Fibroblast of lung (primary cell): ENCODE data around the gene PAFAH1B2.

Experiments used
- CTCF ChIP-seq, 2 donors: IDR thresholded peaks in 1 of 2; conservative IDR thresholded peaks in 1 of 2; 1 replicate in 1 of 2; 2 replicates in 1 of 2; pipeline ENCODE4 v1.5.1; 2011 to 2012; ENCODE audit warnings: low read length in 2 of 2, control low read depth in 1 of 2, inconsistent platforms in 1 of 2, low read depth in 1 of 2, mild to moderate bottlenecking in 1 of 2
- EZH2 ChIP-seq: IDR thresholded peaks from 2 replicates; pipeline ENCODE4 v1.5.1; 2012; ENCODE audit warnings: low read length, control low read depth, mild to moderate bottlenecking; ENCODE audit errors: missing control alignments

GRCh38 chr11:117197516-117198456, 53.7 kb downstream of the PAFAH1B2 start:
- TF ChIP-seq CTCF (conservative IDR thresholded peaks at IDR 0.05 in 1 of 2, IDR thresholded peaks at IDR 0.05 in 1 of 2; ENCODE audit: low read depth in 1 of 2, low read length in 2 of 2) = peak; percentile 53 to 58
- TF ChIP-seq EZH2 = no peak
